Liver (tissue), 9 donors: Measurements from ENCODE around the gene TLE4. TPM values are rescaled to one million over a fixed set of nuclear protein-coding genes. Genes with fewer than 3 reads are reported as not detected.
A peak's percentile ranks its signal among the peaks of the same experiment; 100 is the strongest.

Experiments
- DNase-seq: peaks from one replicate; pipeline ENCODE4 v3.0.0-alpha.2; 2017; ENCODE audit warnings: low spot score
- H3K27ac ChIP-seq, 2 donors: one replicate each; pipeline ENCODE4 v1.7.0; 2013; ENCODE audit warnings: inconsistent platforms in 2 of 2, low read length in 2 of 2, control low read depth in 1 of 2, low read depth in 1 of 2, mild to moderate bottlenecking in 1 of 2
- H3K27me3 ChIP-seq, 4 donors: one replicate each; pipeline versions ENCODE4 v1.6.1 to v1.7.0; 2013; ENCODE audit warnings: low read length in 3 of 4, inconsistent platforms in 1 of 4, mild to moderate bottlenecking in 1 of 4, moderate library complexity in 1 of 4; ENCODE audit not compliant: control insufficient read depth in 4 of 4, insufficient read depth in 4 of 4
- H3K36me3 ChIP-seq, 4 donors: one replicate each; pipeline versions ENCODE4 v1.6.1 to v1.7.0; 2013; ENCODE audit warnings: low read length in 3 of 4, mild to moderate bottlenecking in 3 of 4, low read depth in 1 of 4, moderate library complexity in 1 of 4; ENCODE audit not compliant: control insufficient read depth in 4 of 4, insufficient read depth in 3 of 4
- H3K4me1 ChIP-seq, 4 donors: one replicate each; pipeline versions ENCODE4 v1.6.1 to v1.7.0; 2013; ENCODE audit warnings: low read length in 3 of 4, mild to moderate bottlenecking in 3 of 4, moderate library complexity in 1 of 4; ENCODE audit not compliant: control insufficient read depth in 4 of 4, insufficient read depth in 4 of 4
- H3K4me3 ChIP-seq, 3 donors: one replicate each; pipeline versions ENCODE4 v1.6.1 to v1.7.0; 2013; ENCODE audit warnings: low read length in 3 of 3, control low read depth in 1 of 3, low read depth in 1 of 3, mild to moderate bottlenecking in 1 of 3
- H3K9ac ChIP-seq, 2 donors: one replicate each; pipeline ENCODE4 v1.7.0; 2013; ENCODE audit warnings: low read length in 2 of 2, mild to moderate bottlenecking in 2 of 2, moderate library complexity in 2 of 2, control low read depth in 1 of 2, low read depth in 1 of 2
- H3K9me3 ChIP-seq, 4 donors: one replicate each; pipeline versions ENCODE4 v1.6.1 to v1.7.0; 2013; ENCODE audit warnings: low read length in 3 of 4; ENCODE audit not compliant: control insufficient read depth in 4 of 4
- EGR1 ChIP-seq, 2 donors: IDR thresholded peaks; 2 replicates each; pipeline ENCODE4 v1.6.1; 2016 to 2018; ENCODE audit warnings: antibody characterized with exemption in 2 of 2, low read depth in 2 of 2
- FOXA1 ChIP-seq: IDR thresholded peaks from 2 replicates; pipeline ENCODE4 v1.6.1; 2016; ENCODE audit warnings: antibody characterized with exemption
- FOXA2 ChIP-seq: IDR thresholded peaks from 2 replicates; pipeline ENCODE4 v1.6.1; 2016; ENCODE audit warnings: antibody characterized with exemption
- GABPA ChIP-seq, 2 donors: IDR thresholded peaks in 1 of 2; conservative IDR thresholded peaks in 1 of 2; 2 replicates each; pipeline ENCODE4 v1.6.1; 2016; ENCODE audit warnings: antibody characterized with exemption in 2 of 2, mild to moderate bottlenecking in 1 of 2, moderate library complexity in 1 of 2
- HNF4A ChIP-seq, 2 donors: conservative IDR thresholded peaks; 2 replicates each; pipeline ENCODE4 v1.6.1; 2016; ENCODE audit warnings: antibody characterized with exemption in 2 of 2, mild to moderate bottlenecking in 2 of 2
- HNF4G ChIP-seq: IDR thresholded peaks from 2 replicates; pipeline ENCODE4 v1.6.1; 2016; ENCODE audit warnings: antibody characterized with exemption
- JUND ChIP-seq, 2 donors: IDR thresholded peaks; 2 replicates each; pipeline ENCODE4 v1.6.1; 2016; ENCODE audit warnings: antibody characterized with exemption in 2 of 2
- MAX ChIP-seq: IDR thresholded peaks from 2 replicates; pipeline ENCODE4 v1.6.1; 2016; ENCODE audit warnings: antibody characterized with exemption
- NR2F2 ChIP-seq: IDR thresholded peaks from 2 replicates; pipeline ENCODE4 v1.6.1; 2016; ENCODE audit warnings: antibody characterized with exemption
- RAD21 ChIP-seq, 2 donors: IDR thresholded peaks; 2 replicates each; pipeline ENCODE4 v1.6.1; 2016; ENCODE audit warnings: antibody characterized with exemption in 2 of 2, mild to moderate bottlenecking in 2 of 2
- RXRA ChIP-seq, 2 donors: IDR thresholded peaks; 2 replicates each; pipeline ENCODE4 v1.6.1; 2017 to 2018; ENCODE audit warnings: antibody characterized with exemption in 2 of 2, mild to moderate bottlenecking in 1 of 2
- SP1 ChIP-seq: IDR thresholded peaks from 2 replicates; pipeline ENCODE4 v1.6.1; 2018; ENCODE audit warnings: antibody characterized with exemption, mild to moderate bottlenecking
- TAF1 ChIP-seq: conservative IDR thresholded peaks from 2 replicates; pipeline ENCODE4 v1.6.1; 2016; ENCODE audit warnings: antibody characterized with exemption, mild to moderate bottlenecking
- YY1 ChIP-seq: IDR thresholded peaks from 2 replicates; pipeline ENCODE4 v1.6.1; 2016; ENCODE audit warnings: antibody characterized with exemption, mild to moderate bottlenecking
- ZBTB33 ChIP-seq: IDR thresholded peaks from 2 replicates; pipeline ENCODE4 v1.6.1; 2016; ENCODE audit warnings: antibody characterized with exemption
- WGBS: extraction: QIAGEN DNeasy Blood & Tissue Kit; methylation state at CpG from one replicate; pipeline ENCODE4 v1.1.7; 2013; 5-methylcytosine and 5-hydroxymethylcytosine counted together
- polyA plus RNA-seq, 2 donors: library from polyadenylated mRNA; stranded (reverse) in 1 of 2; unstranded in 1 of 2; fragments of 200-250 nt in 1 of 2; fragments of >200 nt in 1 of 2; fragmentation: Nextera tagmentation in 1 of 2; extraction: Ambion mirVana in 1 of 2; gene quantifications; one replicate each; pipeline versions ENCODE4 v1.2.1 to v1.2.3, GENCODE V29; 2013 to 2015
- total RNA-seq, 2 donors: library from RNA; depleted of rRNA; stranded (reverse); fragments of >200 nt; gene quantifications; one replicate each; pipeline ENCODE4 v1.2.3, GENCODE V29; 2014
- TF ChIP-seq, protein P1 (sequence below): fragments of 150-350 bp; IDR thresholded peaks from 2 replicates; pipeline ENCODE4 v1.5.1; 2017; ENCODE audit warnings: improper control_type of control experiment, low read depth, low read length; ENCODE audit not compliant: missing input control
- TF ChIP-seq, protein P2 (sequence below): IDR thresholded peaks from 2 replicates; pipeline ENCODE4 v1.6.1; 2016; ENCODE audit warnings: antibody characterized with exemption
- TF ChIP-seq, protein P3 (sequence below): IDR thresholded peaks from 2 replicates; pipeline ENCODE4 v1.6.1; 2016; ENCODE audit warnings: antibody characterized with exemption, mild to moderate bottlenecking
- donor health status: healthy.
- donor health status: healthy.
- donor health status: healthy.
- donor health status: healthy.
- donor health status: healthy.

TLE4 gene
- total RNA-seq (1 to 10 TPM; 5.4 to 6.6 TPM), polyA plus RNA-seq (1 to 10 TPM; 2.5 to 3.9 TPM)

GRCh38 chr9:79571309-79572031 lies at the start of gene TLE4:
Gene TLE4 (plus strand): TSS chr9:79571965. CDS start chr9:79572791, 826 bp downstream.
- Histone ChIP-seq H3K27me3 (no peaks in the 10 kb centered on the region), H3K9me3 (no peaks in the 10 kb centered on the region), H3K9ac (peak within 1 kb of the TSS; percentile 86 to 97), H3K4me3 (peak within 1 kb of the TSS; percentile 79 to 99 (median 90)), H3K27ac (peak within 1 kb of the TSS; percentile 93 to 96), H3K36me3 (no peaks in the 10 kb centered on the region), H3K4me1 (peaks cover 2 to 18% (median 5%) of the 10 kb centered on the region in 4 donors)
- under 1% methylated on average over 48 of the region's 48 CpGs for WGBS
- peak; percentile 98 for DNase-seq
- TF ChIP-seq MAX (peak; percentile 10), SP1 (peak; percentile 98), HNF4A (conservative IDR thresholded peaks at IDR 0.05) (peak in 1 of 2 donors; percentile 15), EGR1 (IDR thresholded peaks at IDR 0.05; ENCODE audit: low read depth in 2 of 2) (peak; percentile 44 to 54), YY1 (peak; percentile 96), RXRA (IDR thresholded peaks at IDR 0.05) (peak in 1 of 2 donors; percentile 33), FOXA1 (no peak), GABPA (IDR thresholded peaks at IDR 0.05 in 1 of 2, conservative IDR thresholded peaks at IDR 0.05 in 1 of 2) (peak in 1 of 2 donors; percentile 18), JUND (IDR thresholded peaks at IDR 0.05) (peak; percentile 36 to 57), NR2F2 (peak; percentile 62), TAF1 (peak; percentile 98), FOXA2 (peak; percentile 22), HNF4G (no peak), RAD21 (IDR thresholded peaks at IDR 0.05) (peak; percentile 6 to 11), ZBTB33 (peak; percentile 88)
- TF ChIP-seq, protein P1, sequence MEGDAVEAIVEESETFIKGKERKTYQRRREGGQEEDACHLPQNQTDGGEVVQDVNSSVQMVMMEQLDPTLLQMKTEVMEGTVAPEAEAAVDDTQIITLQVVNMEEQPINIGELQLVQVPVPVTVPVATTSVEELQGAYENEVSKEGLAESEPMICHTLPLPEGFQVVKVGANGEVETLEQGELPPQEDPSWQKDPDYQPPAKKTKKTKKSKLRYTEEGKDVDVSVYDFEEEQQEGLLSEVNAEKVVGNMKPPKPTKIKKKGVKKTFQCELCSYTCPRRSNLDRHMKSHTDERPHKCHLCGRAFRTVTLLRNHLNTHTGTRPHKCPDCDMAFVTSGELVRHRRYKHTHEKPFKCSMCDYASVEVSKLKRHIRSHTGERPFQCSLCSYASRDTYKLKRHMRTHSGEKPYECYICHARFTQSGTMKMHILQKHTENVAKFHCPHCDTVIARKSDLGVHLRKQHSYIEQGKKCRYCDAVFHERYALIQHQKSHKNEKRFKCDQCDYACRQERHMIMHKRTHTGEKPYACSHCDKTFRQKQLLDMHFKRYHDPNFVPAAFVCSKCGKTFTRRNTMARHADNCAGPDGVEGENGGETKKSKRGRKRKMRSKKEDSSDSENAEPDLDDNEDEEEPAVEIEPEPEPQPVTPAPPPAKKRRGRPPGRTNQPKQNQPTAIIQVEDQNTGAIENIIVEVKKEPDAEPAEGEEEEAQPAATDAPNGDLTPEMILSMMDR, result no peak
- TF ChIP-seq, protein P2, sequence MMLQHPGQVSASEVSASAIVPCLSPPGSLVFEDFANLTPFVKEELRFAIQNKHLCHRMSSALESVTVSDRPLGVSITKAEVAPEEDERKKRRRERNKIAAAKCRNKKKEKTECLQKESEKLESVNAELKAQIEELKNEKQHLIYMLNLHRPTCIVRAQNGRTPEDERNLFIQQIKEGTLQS, result peak; percentile 44
- TF ChIP-seq, protein P3, sequence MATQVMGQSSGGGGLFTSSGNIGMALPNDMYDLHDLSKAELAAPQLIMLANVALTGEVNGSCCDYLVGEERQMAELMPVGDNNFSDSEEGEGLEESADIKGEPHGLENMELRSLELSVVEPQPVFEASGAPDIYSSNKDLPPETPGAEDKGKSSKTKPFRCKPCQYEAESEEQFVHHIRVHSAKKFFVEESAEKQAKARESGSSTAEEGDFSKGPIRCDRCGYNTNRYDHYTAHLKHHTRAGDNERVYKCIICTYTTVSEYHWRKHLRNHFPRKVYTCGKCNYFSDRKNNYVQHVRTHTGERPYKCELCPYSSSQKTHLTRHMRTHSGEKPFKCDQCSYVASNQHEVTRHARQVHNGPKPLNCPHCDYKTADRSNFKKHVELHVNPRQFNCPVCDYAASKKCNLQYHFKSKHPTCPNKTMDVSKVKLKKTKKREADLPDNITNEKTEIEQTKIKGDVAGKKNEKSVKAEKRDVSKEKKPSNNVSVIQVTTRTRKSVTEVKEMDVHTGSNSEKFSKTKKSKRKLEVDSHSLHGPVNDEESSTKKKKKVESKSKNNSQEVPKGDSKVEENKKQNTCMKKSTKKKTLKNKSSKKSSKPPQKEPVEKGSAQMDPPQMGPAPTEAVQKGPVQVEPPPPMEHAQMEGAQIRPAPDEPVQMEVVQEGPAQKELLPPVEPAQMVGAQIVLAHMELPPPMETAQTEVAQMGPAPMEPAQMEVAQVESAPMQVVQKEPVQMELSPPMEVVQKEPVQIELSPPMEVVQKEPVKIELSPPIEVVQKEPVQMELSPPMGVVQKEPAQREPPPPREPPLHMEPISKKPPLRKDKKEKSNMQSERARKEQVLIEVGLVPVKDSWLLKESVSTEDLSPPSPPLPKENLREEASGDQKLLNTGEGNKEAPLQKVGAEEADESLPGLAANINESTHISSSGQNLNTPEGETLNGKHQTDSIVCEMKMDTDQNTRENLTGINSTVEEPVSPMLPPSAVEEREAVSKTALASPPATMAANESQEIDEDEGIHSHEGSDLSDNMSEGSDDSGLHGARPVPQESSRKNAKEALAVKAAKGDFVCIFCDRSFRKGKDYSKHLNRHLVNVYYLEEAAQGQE, result peak; percentile 88
